A549 (cell line): Measurements from ENCODE around the gene PRKCZ. TPM values are rescaled to one million over a fixed set of nuclear protein-coding genes. Genes with fewer than 3 reads are reported as not detected.

ENCODE experiments used
- ATAC-seq, 2 experiments: fragments of 200-7000 bp in 1 of 2; fragments of >200 bp in 1 of 2; cut with Nextera tagmentation in 1 of 2; cut with Tn5 transposase in 1 of 2; 3 replicates each; pipeline versions ENCODE4 v1.8.0 to v1.9.1; 2018 to 2020; ENCODE audit warnings: mild to moderate bottlenecking in 1 of 2, moderate library complexity in 1 of 2
- CTCF ChIA-PET: fragments of 300-600 bp; sonication (Branson Sonifier 250); formaldehyde crosslinking; extraction: SDS; loops from one replicate; lab custom pipeline; 2021; ENCODE audit warnings: antibody characterized with exemption, inconsistent platforms; lab: Yijun Ruan, JAX
- POLR2A ChIA-PET: fragments of 350-600 bp; formaldehyde crosslinking; extraction: SDS; loops from one replicate; lab custom pipeline; 2021; ENCODE audit warnings: antibody characterized with exemption, inconsistent platforms; lab: Yijun Ruan, JAX
- DNase-seq, 2 experiments: peaks; one replicate each; pipeline versions ENCODE4 v3.0.0 to v3.0.0-alpha.2; 2011 to 2016; ENCODE audit warnings: low read depth in 1 of 2, low spot score in 1 of 2
- FAIRE-seq: peaks from 2 replicates; lab custom pipeline; 2011; peaks lifted over from hg19 to GRCh38; lab: Jason Lieb, UNC
- H3K27ac ChIP-seq, 2 experiments: fragments of >200 bp; sonication (Bioruptor Twin); formaldehyde crosslinking; 3 replicates each; pipeline ENCODE4 v1.5.1; 2016 to 2017
- H3K4me1 ChIP-seq: fragments of >200 bp; sonication (Bioruptor Twin); formaldehyde crosslinking; 3 replicates; pipeline ENCODE4 v1.6.1; 2016
- H3K4me2 ChIP-seq: fragments of >200 bp; sonication (Bioruptor Twin); formaldehyde crosslinking; 3 replicates; pipeline ENCODE4 v1.6.1; 2016
- H3K4me3 ChIP-seq: fragments of >200 bp; sonication (Bioruptor Twin); formaldehyde crosslinking; 3 replicates; pipeline ENCODE4 v1.5.1; 2016
- H3K9me3 ChIP-seq: fragments of >200 bp; sonication (Bioruptor Twin); formaldehyde crosslinking; 3 replicates; pipeline ENCODE4 v1.6.1; 2016
- BCL3 ChIP-seq: fragments of >200 bp; sonication (Bioruptor Twin); formaldehyde crosslinking; IDR thresholded peaks from 3 replicates; pipeline ENCODE4 v1.6.1; 2016
- CBX2 ChIP-seq: fragments of 200-600 bp; sonication (generic); IDR thresholded peaks from 2 replicates; pipeline ENCODE4 v1.6.1; 2016; ENCODE audit warnings: low read depth, mild to moderate bottlenecking, borderline replicate concordance
- CHD2 ChIP-seq: fragments of 150-350 bp; IDR thresholded peaks from 2 replicates; pipeline ENCODE4 v1.6.1; 2014; ENCODE audit warnings: low read length; ENCODE audit not compliant: partially characterized antibody
- HDAC2 ChIP-seq: fragments of 200-600 bp; sonication (generic); IDR thresholded peaks from 2 replicates; pipeline ENCODE4 v1.6.1; 2016
- HEYL ChIP-seq: fragments of 250-450 bp; sonication (Bioruptor Pico); IDR thresholded peaks from 2 replicates; pipeline ENCODE4 v1.8.0; 2021; ENCODE audit warnings: mild to moderate bottlenecking, moderate library complexity
- HMGXB4 ChIP-seq: fragments of 250-450 bp; sonication (Bioruptor Pico); IDR thresholded peaks from 2 replicates; pipeline ENCODE4 v1.5.0; 2021; ENCODE audit warnings: mild to moderate bottlenecking, moderate library complexity, borderline replicate concordance
- JUNB ChIP-seq: fragments of >200 bp; sonication (Bioruptor Twin); formaldehyde crosslinking; IDR thresholded peaks from 2 replicates; pipeline ENCODE4 v1.6.1; 2016
- KDM5A ChIP-seq: fragments of 200-600 bp; sonication (generic); IDR thresholded peaks from 2 replicates; pipeline ENCODE4 v1.6.1; 2016; ENCODE audit warnings: antibody characterized with exemption, mild to moderate bottlenecking
- MAZ ChIP-seq: fragments of 150-350 bp; IDR thresholded peaks from 2 replicates; pipeline ENCODE4 v1.6.1; 2014; ENCODE audit warnings: antibody characterized with exemption, low read depth, low read length, borderline replicate concordance
- NFE2L2 ChIP-seq: fragments of 150-350 bp; conservative IDR thresholded peaks from 2 replicates; pipeline ENCODE4 v1.6.1; 2014; ENCODE audit warnings: low read length
- PHF8 ChIP-seq: fragments of 200-600 bp; sonication (generic); IDR thresholded peaks from 2 replicates; pipeline ENCODE4 v1.6.1; 2016; ENCODE audit warnings: low read depth, mild to moderate bottlenecking, antibody characterized with exemption, moderate library complexity, borderline replicate concordance
- SMC3 ChIP-seq: fragments of >200 bp; sonication (Bioruptor Twin); formaldehyde crosslinking; IDR thresholded peaks from 3 replicates; pipeline ENCODE4 v1.6.1; 2018; ENCODE audit warnings: inconsistent platforms
- ZC3H11A ChIP-seq: fragments of 450-650 bp; IDR thresholded peaks from 2 replicates; pipeline ENCODE4 v1.6.1; 2014; ENCODE audit warnings: antibody characterized with exemption, mild to moderate bottlenecking
- ZNF302 ChIP-seq: fragments of 250-450 bp; sonication (Bioruptor Pico); IDR thresholded peaks from 2 replicates; pipeline ENCODE4 v1.9.0; 2021; ENCODE audit warnings: inconsistent platforms, mild to moderate bottlenecking, moderate library complexity
- WGBS: methylation state at CpG from one replicate; pipeline ENCODE4 v1.1.6; 2017; ENCODE audit errors: missing lambda C conversion rate; 5-methylcytosine and 5-hydroxymethylcytosine counted together
- polyA plus RNA-seq, 4 experiments: library from polyadenylated mRNA; depleted of rRNA in 3 of 4; stranded (reverse); fragments of >200 nt; fragmentation: RNase III in 1 of 4; extraction: RNeasy Plus Mini Kit Qiagen cat#74134 plus additional on column Dnase treatment in 1 of 4; gene quantifications; 2 replicates in 3 of 4; 3 replicates in 1 of 4; pipeline ENCODE4 v1.2.3, GENCODE V29; 2011 to 2017
- TF ChIP-seq, protein P1 (sequence below): fragments of >200 bp; sonication (Bioruptor Twin); formaldehyde crosslinking; IDR thresholded peaks from 2 replicates; pipeline ENCODE4 v1.6.1; 2016
- TF ChIP-seq, protein P2 (sequence below): IDR thresholded peaks from 2 replicates; pipeline ENCODE4 v1.6.1; 2012
- TF ChIP-seq, protein P3 (sequence below): fragments of 200-600 bp; sonication (generic); IDR thresholded peaks from 2 replicates; pipeline ENCODE4 v1.6.1; 2016; ENCODE audit warnings: antibody characterized with exemption, mild to moderate bottlenecking, moderate library complexity

PRKCZ gene
- polyA plus RNA-seq, 2 of the 4 experiments (the other 2 are of a cell fraction), result 9.5 to 9.8 TPM

GRCh38 chr1:2081326-2081885, 31.2 kb downstream of the PRKCZ start:
- H3K4me1 ChIP-seq, result no peaks in the 10 kb centered on the region
- no peak for ATAC-seq
- no peak for FAIRE-seq
- TF ChIP-seq NFE2L2 (no peak), ZNF302 (CRISPR knock-in tag) (no peak), CBX2 (no peak), ZC3H11A (no peak), HMGXB4 (CRISPR knock-in tag) (no peak), MAZ (no peak), SMC3 (no peak), KDM5A (no peak), HDAC2 (no peak), HEYL (no peak), JUNB (no peak), CHD2 (no peak)
- TF ChIP-seq, protein P1, sequence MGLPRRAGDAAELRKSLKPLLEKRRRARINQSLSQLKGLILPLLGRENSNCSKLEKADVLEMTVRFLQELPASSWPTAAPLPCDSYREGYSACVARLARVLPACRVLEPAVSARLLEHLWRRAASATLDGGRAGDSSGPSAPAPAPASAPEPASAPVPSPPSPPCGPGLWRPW, result no peak
- TF ChIP-seq, all 56 proteins: peak for 0
- POLR2A ChIA-PET, result no interaction called here
- CTCF ChIA-PET, result interaction anchor here (0.7 kb wide), 1 partner anchor 36 kb away, joined by 4 read pairs; no protein-coding TSS in a partner anchor
- WGBS, result 70% methylated on average over 2 of the region's 20 CpGs
- Histone ChIP-seq H3K4me2 (no peak overlapping the region), H3K9me3 (peaks cover 12% of the 10 kb centered on the region; the same call in 2 of the 3 replicates), H3K4me3 (no peak overlapping the region), H3K27ac (no peak overlapping the region)
- no peak for DNase-seq

DNA sequence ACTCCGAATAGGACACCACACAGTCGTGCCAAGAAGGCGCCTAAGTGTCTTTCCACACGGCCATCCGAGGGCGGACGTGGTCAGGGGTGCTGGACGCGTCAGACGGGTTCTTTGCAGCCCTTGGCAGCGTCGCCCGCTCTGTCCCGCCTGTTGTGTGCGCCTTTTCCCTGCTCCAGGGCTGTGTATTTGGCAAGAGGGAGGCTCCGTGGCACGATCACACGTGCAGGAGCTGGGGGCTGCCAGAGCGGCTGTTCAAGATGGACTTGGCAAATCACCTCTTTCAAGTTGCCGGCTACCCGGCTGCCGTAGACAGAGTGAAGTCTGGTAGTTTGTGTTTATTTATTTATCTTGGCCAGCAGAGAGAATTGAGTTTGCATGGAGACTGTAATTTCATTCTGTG, 31.9 kb downstream of the PRKCZ start:
- H3K4me2 ChIP-seq, result no peak overlapping the region

More for the DNA sequence above, 31.9 kb downstream of the PRKCZ start:
- TF ChIP-seq BCL3, result no peak
- TF ChIP-seq SMC3, result no peak
- no peak for TF ChIP-seq PHF8
- TF ChIP-seq, protein P2, sequence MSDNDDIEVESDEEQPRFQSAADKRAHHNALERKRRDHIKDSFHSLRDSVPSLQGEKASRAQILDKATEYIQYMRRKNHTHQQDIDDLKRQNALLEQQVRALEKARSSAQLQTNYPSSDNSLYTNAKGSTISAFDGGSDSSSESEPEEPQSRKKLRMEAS, result no peak
- TF ChIP-seq, protein P3, sequence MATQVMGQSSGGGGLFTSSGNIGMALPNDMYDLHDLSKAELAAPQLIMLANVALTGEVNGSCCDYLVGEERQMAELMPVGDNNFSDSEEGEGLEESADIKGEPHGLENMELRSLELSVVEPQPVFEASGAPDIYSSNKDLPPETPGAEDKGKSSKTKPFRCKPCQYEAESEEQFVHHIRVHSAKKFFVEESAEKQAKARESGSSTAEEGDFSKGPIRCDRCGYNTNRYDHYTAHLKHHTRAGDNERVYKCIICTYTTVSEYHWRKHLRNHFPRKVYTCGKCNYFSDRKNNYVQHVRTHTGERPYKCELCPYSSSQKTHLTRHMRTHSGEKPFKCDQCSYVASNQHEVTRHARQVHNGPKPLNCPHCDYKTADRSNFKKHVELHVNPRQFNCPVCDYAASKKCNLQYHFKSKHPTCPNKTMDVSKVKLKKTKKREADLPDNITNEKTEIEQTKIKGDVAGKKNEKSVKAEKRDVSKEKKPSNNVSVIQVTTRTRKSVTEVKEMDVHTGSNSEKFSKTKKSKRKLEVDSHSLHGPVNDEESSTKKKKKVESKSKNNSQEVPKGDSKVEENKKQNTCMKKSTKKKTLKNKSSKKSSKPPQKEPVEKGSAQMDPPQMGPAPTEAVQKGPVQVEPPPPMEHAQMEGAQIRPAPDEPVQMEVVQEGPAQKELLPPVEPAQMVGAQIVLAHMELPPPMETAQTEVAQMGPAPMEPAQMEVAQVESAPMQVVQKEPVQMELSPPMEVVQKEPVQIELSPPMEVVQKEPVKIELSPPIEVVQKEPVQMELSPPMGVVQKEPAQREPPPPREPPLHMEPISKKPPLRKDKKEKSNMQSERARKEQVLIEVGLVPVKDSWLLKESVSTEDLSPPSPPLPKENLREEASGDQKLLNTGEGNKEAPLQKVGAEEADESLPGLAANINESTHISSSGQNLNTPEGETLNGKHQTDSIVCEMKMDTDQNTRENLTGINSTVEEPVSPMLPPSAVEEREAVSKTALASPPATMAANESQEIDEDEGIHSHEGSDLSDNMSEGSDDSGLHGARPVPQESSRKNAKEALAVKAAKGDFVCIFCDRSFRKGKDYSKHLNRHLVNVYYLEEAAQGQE, result no peak
- FAIRE-seq, result no peak
- no peak for ATAC-seq
- DNase-seq, result no peak
- ChIA-PET CTCF (no interaction called here), POLR2A (no interaction called here)
- WGBS, result 97% methylated on average over 22 of the region's 22 CpGs
- H3K4me3 ChIP-seq, result no peak overlapping the region
- H3K4me1 ChIP-seq, result no peaks in the 10 kb centered on the region
- peaks cover 12% of the 10 kb centered on the region; the same call in 2 of the 3 replicates for H3K9me3 ChIP-seq
- no peak overlapping the region for H3K27ac ChIP-seq
